Testis (tissue), 5 donors: ENCODE data around the gene SNRPD3. TPM values are rescaled to one million over a fixed set of nuclear protein-coding genes. Genes with fewer than 3 reads are reported as not detected.

ENCODE experiments used
- DNase-seq: peaks from one replicate; pipeline ENCODE4 v3.0.0-alpha.2; 2019
- H3K27ac ChIP-seq, 2 donors: fragments of 200-600 bp; sonication (generic); one replicate each; pipeline ENCODE4 v1.5.1; 2019
- H3K27me3 ChIP-seq: fragments of 200-600 bp; sonication (generic); one replicate; pipeline ENCODE4 v1.5.1; 2019
- H3K36me3 ChIP-seq: fragments of 200-600 bp; sonication (generic); one replicate; pipeline ENCODE4 v1.5.1; 2017; ENCODE audit warnings: low read depth; ENCODE audit errors: missing control alignments
- H3K4me1 ChIP-seq: fragments of 200-600 bp; sonication (generic); one replicate; pipeline ENCODE4 v1.5.1; 2019
- H3K4me3 ChIP-seq, 2 donors: fragments of 200-600 bp; sonication (generic); one replicate each; pipeline ENCODE4 v1.5.1; 2017 to 2019
- H3K9me3 ChIP-seq: fragments of 200-600 bp; sonication (generic); one replicate; pipeline ENCODE4 v1.5.1; 2017
- CTCF ChIP-seq, 3 experiments: fragments of 450-650 bp in 2 of 3; fragments of 200-600 bp in 1 of 3; sonication (generic) in 1 of 3; IDR thresholded peaks; one replicate each; pipeline ENCODE4 v1.5.1; 2016 to 2019; ENCODE audit warnings: antibody characterized with exemption in 3 of 3, mild to moderate bottlenecking in 2 of 3, moderate library complexity in 1 of 3
- POLR2A ChIP-seq: fragments of 450-650 bp; IDR thresholded peaks from one replicate; pipeline ENCODE4 v1.6.1; 2017; ENCODE audit warnings: antibody characterized with exemption, mild to moderate bottlenecking, moderate library complexity
- WGBS, 2 donors: methylation state at CpG; one replicate each; pipeline ENCODE4 v1.1.5; 2018; 5-methylcytosine and 5-hydroxymethylcytosine counted together
- intact Hi-C: fragments of 100-400 bp; cut with DNase I; formaldehyde crosslinking; loops from one replicate; pipeline ENCODE4 v1.15.1; 2023; ENCODE audit warnings: low total_unique reads
- long read RNA-seq, 2 donors: transcript quantifications; one replicate each; lab custom pipeline, GENCODE V29; 2026
- polyA plus RNA-seq: library from polyadenylated mRNA; stranded (reverse); fragments of 350-450 nt; fragmentation: Illumina TruSeq; extraction: RNeasy Lipid Tissue Mini Kit (QIAGEN cat#74804); gene quantifications from one replicate; pipeline ENCODE4 v1.2.3, GENCODE V29; 2014; ENCODE audit warnings: low read depth, low replicate concordance; ENCODE audit not compliant: insufficient read depth
- total RNA-seq, 2 donors: library from RNA; depleted of rRNA; stranded (reverse); fragments of >200 nt; gene quantifications; one replicate each; pipeline ENCODE4 v1.2.3, GENCODE V29; 2016

SNRPD3 gene
- total RNA-seq (100 to 1,000 TPM; 117 to 175 TPM), polyA plus RNA-seq (75.5 TPM)
- long read RNA-seq, donor 1, transcript SNRPD3-201 (4 exons, 1,763 nt): major isoform, 90 of 153 reads
- long read RNA-seq, donor 1, partial matches to known transcripts: 46 of 153 reads
- long read RNA-seq, donor 1, other reads (novel, unspliced or antisense): 17 of 153 reads
- long read RNA-seq, donor 2, transcript SNRPD3-201 (4 exons, 1,763 nt): major isoform, 58 of 76 reads
- long read RNA-seq, donor 2, partial matches to known transcripts: 12 of 76 reads
- long read RNA-seq, donor 2, other reads (novel, unspliced or antisense): 5 of 76 reads

- Histone ChIP-seq H3K4me3 (peak within 1 kb of the TSS; percentile 84 to 97), H3K4me1 (peaks cover 39% of the 10 kb centered on the region), H3K9me3 (no peaks in the 10 kb centered on the region), H3K27me3 (no peaks in the 10 kb centered on the region), H3K36me3 (no peaks in the 10 kb centered on the region), H3K27ac (peak within 1 kb of the TSS; percentile 94 to 98)
- DNase-seq: peak; percentile 100
- intact Hi-C loops: no loop called here
- peak in 1 of 3 experiments; percentile 32 for TF ChIP-seq CTCF (IDR thresholded peaks at IDR 0.05)
- TF ChIP-seq POLR2A: no peak
- 0 to 1% methylated on average over 34 to 58 of the region's 59 CpGs for WGBS, 2 donors
Observed at GRCh38 chr22:24555165-24556039, at the start of gene SNRPD3. TSS of gene SNRPD3 (plus strand) at chr22:24555999. CDS start at chr22:24557675, 1,676 bp downstream.

DNA sequence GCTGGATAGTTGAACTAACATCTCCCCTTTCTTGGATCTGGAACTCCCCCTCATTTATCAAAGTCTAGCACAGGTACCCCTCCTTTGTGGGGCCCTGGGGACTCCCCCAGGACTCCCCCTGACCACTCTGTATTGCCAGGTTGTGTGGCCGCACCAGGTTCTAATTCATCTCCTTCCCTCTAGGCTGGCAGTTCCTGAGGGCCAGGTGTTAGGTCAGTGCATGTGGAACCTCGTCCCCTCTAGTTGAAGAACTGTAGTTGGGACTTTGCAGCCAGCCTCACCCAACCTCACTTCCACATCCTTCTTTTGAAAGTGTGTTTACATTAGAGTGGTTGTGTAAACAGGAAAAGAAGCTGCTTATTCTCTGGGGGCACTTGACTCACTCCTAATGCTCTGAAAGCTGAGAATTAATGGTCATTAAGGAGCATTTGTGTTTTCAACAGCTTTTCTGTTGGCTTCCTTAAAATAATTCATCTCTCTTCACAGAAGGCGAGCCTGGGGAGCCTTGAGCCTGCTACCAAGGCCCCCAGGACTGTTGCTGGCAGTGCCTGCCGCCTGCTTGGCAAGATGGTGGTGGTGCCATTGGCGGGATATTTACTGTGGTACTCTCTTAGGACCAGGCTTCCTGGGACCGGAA is 48.9 kb upstream of the SNRPD3 start:
- no peak for DNase-seq
- TF ChIP-seq POLR2A (no peak), CTCF (IDR thresholded peaks at IDR 0.05) (no peak)
- WGBS, 2 donors: 82 to 87% methylated on average over 6 of the region's 6 CpGs
- Histone ChIP-seq H3K27ac (no peak overlapping the region), H3K9me3 (no peaks in the 10 kb centered on the region), H3K4me3 (no peak overlapping the region), H3K4me1 (peaks cover 14% of the 10 kb centered on the region), H3K36me3 (no peaks in the 10 kb centered on the region), H3K27me3 (no peaks in the 10 kb centered on the region)
- intact Hi-C loops: loop anchor here (10.0 kb wide), 2 partner anchors 82 to 182 kb away; partner anchors contain the start of gene ADORA2A

DNA sequence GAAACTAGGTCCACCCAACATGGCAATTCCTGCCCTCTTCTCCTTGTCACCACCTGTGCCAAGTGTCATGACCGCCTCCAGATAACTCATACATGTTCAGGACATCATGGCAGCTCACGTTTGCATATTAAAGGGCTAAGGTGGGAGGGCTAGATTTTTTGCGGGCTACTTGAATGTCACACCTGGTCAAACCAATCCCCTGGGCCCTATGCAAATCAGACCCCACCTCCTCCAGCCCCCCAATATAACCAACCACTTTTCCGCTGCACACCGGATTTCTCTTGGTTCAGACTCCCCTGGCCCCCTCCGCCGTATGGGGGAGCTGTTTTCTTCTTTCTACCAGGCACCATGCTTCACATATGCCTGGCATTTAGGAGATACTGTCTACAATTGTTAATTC is 48.1 kb upstream of the SNRPD3 start:
- Histone ChIP-seq H3K27me3 (no peaks in the 10 kb centered on the region), H3K27ac (no peak overlapping the region), H3K4me1 (peaks cover 14% of the 10 kb centered on the region), H3K9me3 (no peaks in the 10 kb centered on the region), H3K36me3 (no peaks in the 10 kb centered on the region), H3K4me3 (no peak overlapping the region)
- WGBS, 2 donors: 83 to 90% methylated on average over 7 of the region's 7 CpGs
- TF ChIP-seq CTCF (IDR thresholded peaks at IDR 0.05) (no peak), POLR2A (no peak)
- intact Hi-C loops: loop anchor here (10.0 kb wide), 2 partner anchors 83 to 183 kb away; partner anchors contain the start of gene ADORA2A
- DNase-seq: no peak

DNA sequence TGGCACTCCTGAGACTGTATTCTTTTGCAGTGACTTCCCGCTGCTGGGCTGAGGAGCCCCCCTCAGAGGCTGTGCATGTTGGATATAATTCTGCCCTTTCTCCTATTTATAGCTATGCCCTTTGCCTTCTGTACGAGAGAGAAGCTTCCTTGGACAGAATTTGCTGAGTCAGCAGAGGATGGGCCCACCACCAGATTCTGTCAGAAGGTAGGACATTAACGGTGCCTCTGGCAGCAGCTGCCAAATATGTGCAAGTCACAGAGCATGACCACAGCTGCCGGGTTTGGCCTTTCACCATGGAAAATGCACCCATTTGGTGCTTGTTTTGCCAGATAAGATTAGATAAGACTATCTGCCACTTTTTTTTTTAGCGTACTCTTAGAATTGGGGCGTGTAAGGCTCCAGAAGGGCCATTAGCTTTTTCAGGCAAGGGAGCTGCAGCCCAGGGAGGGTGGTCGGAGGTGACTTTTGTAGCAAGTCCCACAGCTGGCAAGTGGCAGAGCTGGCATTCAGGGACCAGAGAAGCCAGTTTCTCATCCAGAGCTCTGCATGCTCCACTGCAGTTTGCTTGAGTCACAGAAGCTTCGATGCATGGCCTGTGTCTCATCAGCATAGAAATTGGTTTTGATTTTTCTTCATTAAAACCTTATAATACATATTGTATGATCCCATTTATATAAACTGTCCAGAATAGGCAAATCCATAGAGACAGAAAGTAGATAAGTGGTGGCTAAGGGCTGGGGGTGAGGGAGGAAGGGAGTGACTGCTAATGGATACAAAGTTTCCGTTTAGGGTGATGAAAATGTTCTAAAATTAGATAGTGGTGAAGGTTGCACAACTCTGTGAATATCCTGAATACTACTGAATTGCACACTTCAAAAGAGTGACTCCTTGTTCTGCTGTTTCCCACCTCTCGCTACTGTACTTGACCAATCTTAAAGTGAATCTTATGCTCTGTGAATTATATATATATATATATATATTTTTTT is 44.9 kb upstream of the SNRPD3 start:
- intact Hi-C loops: no loop called here
- DNase-seq: peak; percentile 54
- Histone ChIP-seq H3K9me3 (no peaks in the 10 kb centered on the region), H3K4me3 (no peak overlapping the region), H3K27ac (no peak overlapping the region), H3K4me1 (peaks cover 14% of the 10 kb centered on the region), H3K36me3 (no peaks in the 10 kb centered on the region), H3K27me3 (no peaks in the 10 kb centered on the region)
- 44 to 45% methylated on average over 9 to 10 of the region's 10 CpGs for WGBS, 2 donors
- TF ChIP-seq CTCF (IDR thresholded peaks at IDR 0.05): no peak
- TF ChIP-seq POLR2A: no peak
